SIG-M5 (cell line): ENCODE data around the gene GRIA1.

Source experiments
- DNase-seq: peaks from one replicate; lab custom pipeline; 2025; lab: John Stamatoyannopoulos, UW

Gene GRIA1

DNA sequence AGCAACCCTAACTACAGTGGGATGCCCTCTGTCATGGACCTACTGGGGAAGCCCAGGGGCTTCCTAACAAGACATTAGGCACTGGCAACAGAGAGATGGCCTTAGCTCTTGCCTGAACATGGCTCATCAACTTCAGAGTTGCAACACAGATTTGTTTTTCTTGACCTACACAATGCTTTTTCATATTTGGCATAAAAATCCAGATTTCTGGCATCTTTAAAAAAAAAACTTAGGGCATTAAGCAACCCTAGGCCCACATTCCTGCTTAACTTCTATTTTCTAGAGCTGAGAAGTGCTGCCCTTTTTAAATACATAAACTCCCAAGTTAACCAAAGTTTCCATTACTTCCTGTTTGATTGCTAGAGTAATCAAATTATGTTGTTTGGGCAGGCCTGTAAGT is 8.0 kb downstream of the GRIA1 start:
- DNase-seq = no peak

DNA sequence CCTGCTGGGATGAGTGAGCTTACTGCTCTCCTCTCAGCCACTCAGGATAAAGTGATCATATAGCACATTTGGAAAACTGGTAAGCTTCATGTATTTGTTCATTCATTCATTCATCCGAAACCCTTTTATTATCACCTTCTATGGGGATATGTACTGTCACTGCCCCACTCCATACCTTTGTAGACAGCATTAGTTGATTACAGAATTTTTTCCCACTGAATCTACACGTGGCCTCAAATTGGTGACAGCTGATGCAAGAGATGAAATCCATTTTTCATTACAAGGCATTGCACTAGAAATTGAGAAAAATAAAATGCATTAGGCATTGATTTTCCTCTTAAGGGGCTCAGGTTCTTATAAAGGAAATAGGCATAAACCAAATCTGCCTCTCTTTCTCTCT is 9.7 kb downstream of the GRIA1 start:
- DNase-seq = no peak

DNA sequence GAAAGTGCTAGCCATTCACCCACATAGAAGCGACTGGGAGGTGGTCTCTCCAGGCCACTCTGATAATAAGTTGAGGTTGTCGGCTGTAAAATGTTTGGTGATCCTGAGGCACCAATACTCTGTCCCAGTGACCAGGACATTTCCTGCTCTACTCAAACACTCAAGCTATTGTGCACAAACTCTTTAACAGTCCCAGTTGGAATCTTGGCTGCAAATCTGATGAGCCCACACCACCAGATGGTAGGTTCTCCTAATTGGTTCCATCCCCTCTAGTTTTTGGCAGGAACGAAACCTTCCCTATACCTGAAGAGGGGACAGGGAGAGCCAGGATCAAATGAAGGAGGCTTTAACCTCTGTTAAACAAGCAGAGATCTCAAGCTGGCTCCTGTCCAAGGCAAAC is 14.3 kb downstream of the GRIA1 start:
- DNase-seq = no peak

DNA sequence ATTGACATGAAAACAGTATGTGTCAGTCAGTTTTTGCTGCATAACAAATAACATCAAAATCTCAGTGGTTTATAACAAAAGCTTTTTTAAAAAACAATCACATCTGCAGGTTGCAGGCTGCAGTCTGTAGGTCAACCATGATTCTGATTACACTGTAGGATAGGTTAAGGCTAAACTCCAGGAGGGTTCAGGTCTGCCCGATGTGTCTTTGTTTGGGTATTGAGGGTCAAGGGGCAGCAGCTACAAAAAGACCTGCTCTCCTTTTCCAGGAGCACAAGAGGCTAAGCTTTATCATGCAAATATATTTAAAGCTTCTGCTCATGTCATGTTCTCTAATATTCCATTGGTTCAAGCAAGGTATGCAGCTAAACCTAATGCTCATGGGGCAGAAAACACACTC is 18.2 kb downstream of the GRIA1 start:
- DNase-seq = no peak

DNA sequence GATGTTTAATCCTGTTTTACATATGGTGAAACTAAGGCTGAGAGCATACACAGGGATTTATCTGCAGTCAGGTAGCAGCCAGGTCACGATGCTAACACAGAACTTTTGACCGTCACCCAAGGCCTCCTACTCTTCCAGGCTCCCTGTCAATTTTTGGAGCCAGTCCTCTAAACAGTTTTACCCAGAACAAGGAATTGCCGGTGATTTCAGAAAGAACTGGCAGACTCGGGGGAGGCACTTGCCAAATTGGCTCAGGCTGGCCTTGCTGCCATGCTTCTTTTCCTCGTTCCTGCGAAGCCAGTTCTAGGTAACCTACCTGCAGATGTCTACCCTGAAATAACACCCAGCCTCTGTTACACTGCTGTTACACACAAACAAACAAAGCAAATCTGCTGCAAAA is 21.2 kb downstream of the GRIA1 start:
- no peak for DNase-seq

DNA sequence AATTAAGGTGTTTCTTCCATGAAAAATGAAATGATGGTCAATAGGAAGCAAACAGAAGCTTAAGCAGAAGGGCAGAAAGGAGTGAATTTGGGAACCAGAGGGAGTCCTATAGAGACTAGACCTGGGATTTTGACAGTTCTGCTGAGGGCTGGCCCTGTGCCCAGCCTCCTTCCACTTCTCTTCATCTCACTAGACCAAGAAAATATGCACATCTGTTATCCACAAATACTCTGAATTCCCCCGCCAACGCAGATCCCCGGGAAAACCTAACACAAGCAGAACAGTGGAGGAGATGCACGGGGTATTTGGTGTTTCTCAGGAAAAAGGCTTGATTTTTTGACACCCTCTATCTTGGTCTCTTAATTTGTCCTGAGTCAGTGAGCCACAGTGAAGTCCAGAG is 22.7 kb downstream of the GRIA1 start:
- DNase-seq = no peak

DNA sequence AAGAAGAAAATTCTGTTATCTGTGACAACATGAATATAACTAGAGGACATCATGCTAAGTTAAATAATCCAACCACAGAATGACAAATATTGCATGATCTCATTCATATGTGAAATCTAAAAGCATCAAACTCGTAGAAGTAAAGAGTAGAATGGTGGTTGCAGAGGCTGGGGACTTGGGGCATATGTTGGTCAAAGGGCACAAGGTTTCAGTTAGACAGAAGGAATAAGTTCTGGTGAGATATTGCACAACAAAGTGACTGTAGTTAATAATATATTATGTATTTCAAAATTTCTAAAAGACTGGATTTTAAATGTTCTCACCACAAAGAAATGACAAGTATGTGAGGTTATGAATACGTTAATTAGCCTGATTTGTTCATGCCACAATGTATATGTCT is 24.8 kb downstream of the GRIA1 start:
- DNase-seq = no peak

DNA sequence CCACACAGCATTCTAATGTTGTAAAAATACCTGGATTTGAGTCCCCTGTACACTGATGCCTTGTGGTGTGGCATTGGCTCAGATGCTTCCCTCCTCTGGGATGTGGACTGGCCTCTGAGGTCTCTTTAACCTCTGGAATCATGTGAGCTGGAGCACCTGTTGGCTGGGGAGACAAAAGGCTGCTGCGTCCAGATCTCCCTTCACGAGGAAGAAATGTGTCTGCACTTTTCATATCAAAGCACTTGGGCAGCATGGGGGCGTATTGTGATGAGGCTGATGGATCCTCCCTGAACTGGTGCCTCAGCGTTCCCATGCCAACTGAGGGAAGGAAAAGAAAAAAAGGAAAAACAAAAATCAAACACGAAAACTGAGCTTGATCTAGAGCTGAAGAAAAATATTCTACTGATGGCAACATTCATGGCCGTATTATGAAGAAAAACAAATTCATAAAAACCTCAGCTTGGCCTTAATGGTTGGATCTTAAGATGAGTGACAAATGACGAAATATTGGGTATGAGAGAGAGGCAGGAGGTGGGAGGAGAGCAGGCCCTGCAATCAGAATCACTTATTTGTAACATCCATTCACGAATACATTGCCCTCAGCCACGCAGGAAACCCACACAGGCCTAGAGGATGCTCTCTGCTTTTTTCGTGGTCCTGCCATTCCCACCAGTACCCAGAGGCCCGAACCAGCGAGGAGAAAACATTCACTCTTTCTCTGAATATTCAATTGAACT is 26.2 kb downstream of the GRIA1 start:
- DNase-seq = no peak

DNA sequence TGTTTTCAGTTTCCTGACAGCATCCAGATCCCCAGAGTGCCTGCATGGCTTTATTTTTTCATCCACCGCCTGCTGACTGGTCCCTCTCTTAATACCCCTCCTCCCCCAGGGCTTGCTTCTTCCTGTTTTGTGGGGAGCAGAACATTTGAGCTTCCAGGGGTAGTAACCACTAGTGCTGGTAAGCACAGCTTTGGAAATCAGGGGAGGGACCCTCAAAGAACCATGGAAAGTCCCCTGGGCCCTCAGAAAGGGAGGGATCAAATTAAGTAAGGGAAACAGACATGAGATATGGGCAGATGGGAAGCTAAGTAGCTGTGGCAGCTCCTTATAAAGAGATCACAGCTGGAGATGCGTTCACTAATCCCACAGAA is 26.8 kb downstream of the GRIA1 start:
- no peak for DNase-seq

DNA sequence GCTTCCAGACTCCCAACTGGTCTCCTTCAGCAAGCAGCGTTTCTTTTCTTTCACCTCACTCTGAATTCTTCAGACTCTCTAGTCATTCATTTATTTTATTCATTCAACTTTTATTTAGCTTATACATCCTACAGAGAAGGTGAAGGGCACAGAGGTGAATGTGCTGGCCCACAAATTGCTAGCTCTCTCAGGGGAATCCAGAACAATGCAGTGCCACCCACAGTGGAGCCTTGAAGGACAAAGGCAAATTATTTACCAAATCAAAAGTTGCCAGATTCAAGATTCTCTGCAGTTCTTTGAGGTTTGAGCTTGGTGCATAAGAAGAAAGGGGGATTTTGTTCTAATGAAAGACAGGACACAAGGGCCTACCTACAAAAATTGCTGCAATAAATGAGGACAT is 29.7 kb downstream of the GRIA1 start:
- DNase-seq = no peak

DNA sequence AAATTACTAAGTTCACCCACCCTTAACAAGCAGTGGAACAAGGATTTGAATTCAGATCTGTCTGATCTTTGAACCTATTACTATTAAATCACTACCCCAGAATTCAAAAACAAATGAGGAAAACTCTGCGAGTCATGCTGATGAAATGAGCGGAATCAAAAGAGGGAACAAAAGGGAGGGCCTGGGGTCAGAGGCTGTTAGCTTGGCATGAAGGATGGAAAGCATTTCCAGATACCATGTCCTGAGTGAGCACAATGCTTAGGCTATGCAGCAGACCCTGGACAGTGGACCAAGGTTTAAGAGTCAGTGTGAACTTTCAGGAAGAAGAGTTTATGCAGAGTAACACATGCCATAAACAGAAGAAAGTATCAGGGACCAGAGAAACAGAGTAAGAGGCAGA is 30.5 kb downstream of the GRIA1 start:
- no peak for DNase-seq

DNA sequence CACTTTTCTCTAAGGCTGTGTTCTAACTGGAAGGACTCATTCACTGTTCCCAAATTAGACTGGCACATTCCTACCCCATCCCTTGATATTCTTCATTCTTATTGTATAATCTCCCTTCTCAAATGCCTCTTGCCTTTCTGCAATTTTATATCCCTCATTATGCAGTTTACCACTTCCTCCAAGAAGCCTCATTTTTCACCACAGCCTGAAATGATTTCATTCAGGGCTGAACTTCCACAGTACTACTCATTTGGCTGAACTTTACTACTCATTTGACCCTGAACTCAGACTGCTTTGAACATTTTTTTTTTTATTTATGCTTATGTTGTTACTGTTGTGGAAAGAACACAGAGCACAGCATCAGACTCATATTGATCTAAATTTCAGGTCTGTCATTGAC is 32.7 kb downstream of the GRIA1 start:
- DNase-seq = no peak

DNA sequence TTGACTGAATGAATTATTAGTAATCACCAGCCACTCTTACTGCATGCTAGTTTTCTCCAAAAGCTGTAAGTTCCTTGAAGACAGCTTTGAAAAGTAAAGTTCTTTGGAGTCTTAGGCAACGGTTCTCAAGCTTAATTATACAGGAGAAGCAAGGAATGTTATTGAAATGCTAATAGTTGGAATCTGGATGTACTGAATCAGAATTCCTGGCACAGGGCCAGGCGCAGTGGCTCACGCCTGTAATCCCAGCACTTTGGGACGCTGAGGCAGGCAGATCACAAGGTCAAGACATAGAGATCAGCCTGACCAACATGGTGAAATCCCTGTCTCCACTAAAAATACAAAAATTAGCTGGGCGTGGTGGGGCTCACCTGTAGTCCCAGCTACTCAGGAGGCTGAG is 33.4 kb downstream of the GRIA1 start:
- DNase-seq = no peak

DNA sequence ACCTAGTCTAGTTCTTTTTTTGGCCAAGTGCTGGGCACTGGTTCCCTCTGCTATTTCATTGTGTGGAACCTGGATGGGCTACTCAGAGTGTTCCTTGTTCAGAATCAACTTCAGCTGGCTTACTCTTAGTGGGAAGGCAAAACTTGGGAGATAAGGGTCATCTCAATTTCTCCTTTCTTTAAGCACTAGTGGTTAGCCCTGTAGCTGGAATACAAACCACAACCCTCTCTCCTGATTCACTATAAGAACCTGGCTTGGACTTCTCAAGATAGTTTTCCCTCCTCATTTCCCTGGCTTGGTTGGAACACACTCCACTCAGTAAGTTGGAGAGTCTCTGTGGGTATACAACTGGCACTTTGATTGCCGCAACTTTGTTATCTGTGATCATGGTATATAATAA is 35.1 kb downstream of the GRIA1 start:
- no peak for DNase-seq

DNA sequence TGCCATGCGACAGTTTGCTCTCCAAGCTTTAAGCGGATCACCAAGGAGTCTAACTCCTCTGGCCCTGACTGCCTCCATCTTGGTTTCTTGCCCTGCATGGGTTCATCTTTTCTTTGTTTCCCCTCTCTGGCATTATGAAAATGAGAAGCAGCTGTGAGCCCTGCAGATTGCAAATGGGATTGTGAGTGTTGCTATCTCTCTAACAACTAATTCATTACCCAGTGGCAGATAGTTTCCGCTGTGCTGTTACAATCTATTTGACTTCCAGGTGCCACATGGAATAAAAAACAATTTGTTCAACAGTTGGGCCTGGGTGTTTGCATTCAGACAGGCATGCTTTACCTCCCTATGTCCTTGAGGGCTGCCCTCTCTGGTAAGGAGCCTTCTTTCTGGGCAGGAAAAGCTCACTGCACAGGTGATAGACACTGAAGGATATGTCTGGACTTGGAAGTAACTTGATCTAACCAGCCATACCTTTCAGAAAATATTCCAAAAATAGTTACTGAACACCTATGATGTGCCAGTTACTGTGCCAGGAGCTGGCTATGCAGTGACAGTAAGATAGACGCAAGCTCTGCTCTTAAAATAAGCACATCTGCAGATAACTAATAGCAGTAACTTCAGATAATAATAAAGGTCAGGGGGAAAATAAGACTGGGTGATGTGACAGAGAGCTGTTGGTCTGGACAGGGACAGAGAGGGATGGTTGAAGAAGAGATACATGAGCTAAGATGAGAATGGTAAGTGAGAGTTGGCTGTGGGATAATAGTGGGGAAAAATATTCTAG is 40.1 kb downstream of the GRIA1 start:
- DNase-seq = no peak

DNA sequence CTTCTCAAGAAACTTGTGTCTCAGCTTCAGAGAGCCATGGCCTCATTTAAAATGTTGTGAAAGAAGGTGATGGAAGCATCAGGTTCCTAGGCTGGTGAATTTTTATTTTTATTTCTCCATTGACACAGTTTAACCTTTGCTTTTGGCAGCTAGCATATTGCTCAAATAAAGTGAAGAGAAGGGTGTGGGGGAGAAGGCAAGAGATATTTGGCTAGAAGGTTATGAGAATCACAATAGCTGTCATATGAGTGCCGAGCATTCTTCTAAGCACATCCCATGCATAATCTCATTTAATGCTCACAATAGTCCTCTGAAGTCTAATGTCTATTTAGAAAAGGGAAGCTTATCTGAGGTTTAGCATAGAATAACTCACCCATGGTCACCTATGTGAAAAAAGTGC is 43.1 kb downstream of the GRIA1 start:
- no peak for DNase-seq

DNA sequence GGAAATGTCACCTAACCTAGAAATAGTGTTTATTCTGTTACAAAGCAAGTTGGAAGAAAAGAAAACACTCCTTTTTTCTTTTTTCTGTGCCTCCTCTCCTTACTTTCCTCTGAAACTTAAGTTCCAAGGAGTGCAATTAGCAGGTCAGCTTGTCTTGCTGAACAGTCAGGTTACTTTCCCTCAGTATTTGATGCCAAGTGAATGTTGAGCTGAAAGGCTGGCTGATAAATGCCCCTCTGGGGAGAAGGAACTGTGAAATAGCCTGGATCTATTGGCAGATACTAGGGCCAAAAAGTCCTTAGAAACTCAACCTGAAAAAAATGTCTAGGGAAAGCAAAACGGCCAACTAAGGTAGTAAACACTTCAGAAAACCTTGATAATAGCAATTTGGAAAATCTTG is 43.6 kb downstream of the GRIA1 start:
- DNase-seq = no peak

DNA sequence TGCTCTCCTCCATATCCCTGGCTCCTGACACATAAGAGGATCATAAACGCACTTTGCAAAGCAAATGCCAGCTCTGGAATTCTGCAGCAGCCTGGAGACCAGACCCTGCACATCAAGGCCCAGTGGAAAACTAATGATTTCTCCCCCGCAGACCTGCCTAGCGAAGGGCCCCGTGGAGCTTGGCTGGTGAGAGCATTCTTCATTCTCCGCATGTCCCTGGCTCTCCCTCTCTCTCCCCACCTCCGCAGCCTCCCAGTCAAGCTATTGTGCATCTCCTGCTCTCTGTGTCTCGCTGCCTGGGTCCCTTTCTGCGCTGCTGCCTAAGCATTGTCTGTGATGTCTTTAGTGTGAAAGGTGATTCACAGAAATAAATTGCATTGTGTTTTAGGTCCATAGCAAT is 46.7 kb downstream of the GRIA1 start:
- no peak for DNase-seq

DNA sequence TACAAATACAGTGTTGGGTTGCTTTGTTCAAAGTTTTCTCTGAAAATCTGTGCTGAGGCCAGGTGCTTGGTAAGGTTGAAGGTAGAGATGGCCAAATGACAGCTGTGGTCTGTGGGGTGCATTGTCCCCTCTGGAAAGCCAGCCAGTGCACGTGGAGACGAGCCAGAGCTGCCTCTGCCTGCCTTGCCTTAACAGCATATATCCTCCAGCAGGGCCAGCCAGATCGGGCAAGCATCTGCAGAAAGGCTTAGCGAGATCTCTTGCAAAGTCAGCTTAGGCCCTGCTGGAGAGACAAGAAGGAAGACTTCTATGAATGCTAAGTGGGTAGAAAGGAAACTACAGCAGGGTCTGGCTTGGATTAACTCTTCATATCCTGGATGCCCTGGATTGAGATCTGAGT is 49.5 kb downstream of the GRIA1 start:
- no peak for DNase-seq

DNA sequence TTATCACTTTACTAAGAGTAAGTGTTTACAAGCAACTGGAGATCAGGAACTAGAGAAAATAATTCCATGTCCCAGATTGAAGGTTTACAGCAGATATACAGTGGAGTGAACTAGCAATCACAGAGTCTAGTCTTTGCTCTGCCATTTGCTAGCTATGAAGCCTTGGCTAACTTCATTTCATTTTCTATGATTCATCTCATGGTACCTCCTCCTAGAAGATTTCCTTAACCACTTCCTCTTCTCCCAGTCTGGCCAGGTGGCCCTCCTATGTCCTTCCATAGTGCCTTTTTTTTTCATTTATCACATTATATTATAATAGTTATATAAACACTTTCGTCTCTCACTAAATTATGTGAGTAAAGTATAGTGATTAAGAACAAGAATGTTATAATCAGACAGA is 52.1 kb downstream of the GRIA1 start:
- DNase-seq = no peak

DNA sequence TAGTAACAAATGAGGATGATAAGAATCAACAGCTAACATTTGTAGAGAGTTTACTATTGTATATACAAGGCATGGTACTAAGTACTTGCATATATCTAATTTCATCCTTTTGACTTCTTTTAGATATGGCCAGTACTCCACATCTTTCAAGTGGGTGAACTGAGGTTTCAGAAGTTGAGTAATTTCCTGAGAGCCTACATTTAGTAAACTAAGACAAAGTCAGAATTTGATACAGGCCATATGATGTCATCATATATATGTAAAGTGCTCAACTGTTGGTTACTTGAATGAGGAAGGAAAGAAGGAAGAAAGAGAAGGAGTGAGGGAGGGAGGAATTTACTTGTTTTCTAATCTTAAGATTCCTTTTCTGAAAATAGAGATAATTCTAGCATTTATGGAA is 52.8 kb downstream of the GRIA1 start:
- DNase-seq = no peak

DNA sequence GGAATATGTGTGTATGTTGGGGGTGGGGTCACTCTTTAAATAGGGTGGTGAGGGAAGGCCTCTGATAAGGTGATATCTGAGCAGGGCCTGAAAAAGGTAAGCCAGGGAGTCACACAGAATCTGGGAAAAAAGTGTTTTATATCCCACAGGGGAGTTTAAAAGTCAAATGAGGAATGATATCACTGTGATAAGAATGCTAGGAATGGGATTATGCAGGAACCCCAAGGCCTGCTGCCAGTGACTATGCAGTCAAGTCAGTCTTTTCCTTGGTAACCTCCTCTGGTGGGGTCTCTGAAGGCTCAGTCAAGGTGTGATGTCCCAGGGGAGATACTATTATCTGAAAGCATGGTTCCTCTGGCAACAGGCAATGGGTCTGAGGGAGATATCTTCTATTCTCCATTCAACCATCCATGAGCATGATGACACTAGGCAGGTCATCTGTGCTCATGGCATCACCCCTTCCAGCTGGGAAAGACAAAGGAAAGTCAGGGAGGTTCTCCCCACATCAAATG is 53.5 kb downstream of the GRIA1 start:
- no peak for DNase-seq

DNA sequence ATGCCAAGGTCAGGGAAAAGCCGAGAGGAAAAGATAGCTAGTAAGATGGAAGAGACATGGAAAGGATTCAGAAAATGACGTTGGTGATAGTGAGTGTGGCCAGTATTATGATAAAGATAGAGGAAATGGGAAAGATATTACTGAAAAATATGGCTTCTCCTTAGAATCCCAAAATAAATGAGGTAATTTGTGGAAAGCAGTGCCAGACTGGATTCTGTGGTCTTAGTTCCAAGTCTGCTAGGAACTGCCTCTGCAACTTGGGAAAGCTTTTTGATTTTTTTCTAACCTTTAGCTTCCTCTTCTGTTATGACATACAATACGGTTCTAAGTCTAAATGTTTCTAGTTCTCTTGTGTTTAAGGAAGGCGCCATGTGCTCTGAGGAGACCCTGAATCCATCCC is 54.2 kb downstream of the GRIA1 start:
- DNase-seq = no peak

DNA sequence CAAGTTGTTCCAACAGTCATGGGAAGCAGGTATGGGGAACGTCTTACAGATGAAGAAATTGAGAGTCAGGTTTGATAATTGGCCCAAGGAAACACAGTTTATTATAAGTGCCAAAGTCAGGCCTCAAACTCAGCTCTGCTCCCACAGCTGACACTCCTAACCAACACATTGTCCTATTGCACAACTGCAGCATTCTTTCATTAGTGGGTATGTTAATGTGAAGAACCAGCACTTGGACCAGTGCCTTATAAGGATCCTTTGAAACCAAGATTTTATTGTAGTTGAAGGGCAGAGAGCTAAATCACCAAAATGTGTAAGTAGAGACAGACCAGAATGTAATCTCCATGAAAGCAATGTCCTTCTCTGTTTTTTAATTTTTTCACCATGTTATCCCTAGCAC is 56.1 kb downstream of the GRIA1 start:
- no peak for DNase-seq
